PFSK-1 (cell line): Measurements from ENCODE around the gene PELO.

Source experiments
- POLR2AphosphoS5 ChIP-seq: IDR thresholded peaks from 2 replicates; pipeline ENCODE4 v1.6.1; 2012; ENCODE audit warnings: low read depth, mild to moderate bottlenecking, control low read depth, low read length, moderate library complexity
- REST ChIP-seq, 2 experiments: IDR thresholded peaks; 2 replicates each; pipeline versions ENCODE4 v1.6.1 to v1.8.0; 2011 to 2012; ENCODE audit warnings: low read depth in 2 of 2, low read length in 2 of 2, control low read depth in 1 of 2, inconsistent platforms in 1 of 2, mild to moderate bottlenecking in 1 of 2, moderate library complexity in 1 of 2; ENCODE audit not compliant: insufficient read depth in 1 of 2
- SIN3A ChIP-seq: IDR thresholded peaks from 2 replicates; pipeline ENCODE4 v1.6.1; 2012; ENCODE audit warnings: mild to moderate bottlenecking, low read length, moderate library complexity, borderline replicate concordance; ENCODE audit not compliant: insufficient read depth
- TAF1 ChIP-seq: IDR thresholded peaks from 2 replicates; pipeline ENCODE4 v1.6.1; 2012; ENCODE audit warnings: low read length, control low read depth, borderline replicate concordance; ENCODE audit not compliant: insufficient read depth

- no peak for TF ChIP-seq REST (IDR thresholded peaks at IDR 0.05; ENCODE audit: insufficient read depth in 1 of 2, low read depth in 2 of 2, low read length in 2 of 2)
- TF ChIP-seq POLR2AphosphoS5 = no peak
- TF ChIP-seq SIN3A = no peak
- TF ChIP-seq TAF1 = no peak
These were observed 20.0 kb downstream of the PELO start for GRCh38 chr5:52807723-52808122.
